Hepatocyte (in vitro differentiated cells): ENCODE results near the gene AGAP1. TPM values are rescaled to one million over a fixed set of nuclear protein-coding genes. Genes with fewer than 3 reads are reported as not detected.
"Not testable (repeated sequence)": the region's sequence is repeated elsewhere in the genome, so short reads cannot be mapped to it uniquely, and the experiment has no call there.

Experiments used
- DNase-seq: peaks from one replicate; pipeline ENCODE4 v3.0.0-alpha.2; 2016; ENCODE audit warnings: low spot score
- H2AFZ ChIP-seq: fragments of 200-600 bp; sonication (generic); 2 replicates; pipeline ENCODE4 v1.6.0; 2016; ENCODE audit warnings: antibody characterized with exemption, mild to moderate bottlenecking
- H3K27ac ChIP-seq: fragments of 200-600 bp; sonication (generic); 2 replicates; pipeline ENCODE4 v1.5.1; 2016; ENCODE audit warnings: mild to moderate bottlenecking
- H3K27me3 ChIP-seq: fragments of 200-600 bp; sonication (generic); 2 replicates; pipeline ENCODE4 v1.6.1; 2016
- H3K36me3 ChIP-seq: fragments of 200-600 bp; sonication (generic); replicated peaks from 2 replicates; pipeline ENCODE4 v1.5.1; 2016; ENCODE audit warnings: low read depth; ENCODE audit not compliant: insufficient read depth
- H3K4me1 ChIP-seq: fragments of 200-600 bp; sonication (generic); 2 replicates; pipeline ENCODE4 v1.5.1; 2016; ENCODE audit warnings: mild to moderate bottlenecking, moderate library complexity; ENCODE audit not compliant: insufficient read depth
- H3K4me2 ChIP-seq: fragments of 200-600 bp; sonication (generic); 2 replicates; pipeline ENCODE4 v1.6.0; 2016
- H3K4me3 ChIP-seq: fragments of 200-600 bp; sonication (generic); 2 replicates; pipeline ENCODE4 v1.5.1; 2016; ENCODE audit warnings: mild to moderate bottlenecking
- H3K79me2 ChIP-seq: fragments of 200-600 bp; sonication (generic); 2 replicates; pipeline ENCODE4 v1.6.0; 2017; ENCODE audit warnings: mild to moderate bottlenecking
- H3K9me2 ChIP-seq: fragments of 200-600 bp; sonication (generic); replicated peaks from 2 replicates; pipeline ENCODE4 v1.6.0; 2017; ENCODE audit warnings: mild to moderate bottlenecking; ENCODE audit not compliant: insufficient read depth
- H3K9me3 ChIP-seq: fragments of 200-600 bp; sonication (generic); 2 replicates; pipeline ENCODE4 v1.5.1; 2016; ENCODE audit warnings: low read depth, mild to moderate bottlenecking
- H4K20me1 ChIP-seq: fragments of 200-600 bp; sonication (generic); 2 replicates; pipeline ENCODE4 v1.6.0; 2016; ENCODE audit warnings: mild to moderate bottlenecking; ENCODE audit not compliant: insufficient read depth, poor library complexity, severe bottlenecking
- EZH2 ChIP-seq: fragments of 200-600 bp; sonication (generic); IDR thresholded peaks from 2 replicates; pipeline ENCODE4 v1.6.1; 2016; ENCODE audit warnings: antibody characterized with exemption, mild to moderate bottlenecking, borderline replicate concordance
- EZH2phosphoT487 ChIP-seq: fragments of 200-600 bp; sonication (generic); IDR thresholded peaks from one replicate; pipeline ENCODE4 v1.6.1; 2018; ENCODE audit warnings: antibody characterized with exemption, mild to moderate bottlenecking, low read depth, moderate library complexity; ENCODE audit not compliant: unreplicated experiment, severe bottlenecking
- WGBS: methylation state at CpG from one replicate; pipeline ENCODE4 v1.1.6; 2016; ENCODE audit warnings: low lambda C conversion rate; ENCODE audit errors: missing lambda C conversion rate; 5-methylcytosine and 5-hydroxymethylcytosine counted together
- polyA plus RNA-seq: library from polyadenylated mRNA; unstranded; fragments of >200 nt; fragmentation: Nextera tagmentation; extraction: Ambion mirVana; gene quantifications from 2 replicates; pipeline ENCODE4 v1.2.1, GENCODE V29; 2016
- total RNA-seq: library from RNA; depleted of rRNA; stranded (reverse); fragments of >200 nt; gene quantifications from 2 replicates; pipeline ENCODE4 v1.2.3, GENCODE V29; 2014
- TF ChIP-seq, protein P1 (sequence below): fragments of 200-600 bp; sonication (generic); IDR thresholded peaks from 2 replicates; pipeline ENCODE4 v1.5.1; 2016; ENCODE audit warnings: antibody characterized with exemption, mild to moderate bottlenecking; ENCODE audit not compliant: poor library complexity

AGAP1 gene
- total and polyA plus RNA-seq, 2 experiments from 2014 or later, result 12.1 to 20.0 TPM

DNA sequence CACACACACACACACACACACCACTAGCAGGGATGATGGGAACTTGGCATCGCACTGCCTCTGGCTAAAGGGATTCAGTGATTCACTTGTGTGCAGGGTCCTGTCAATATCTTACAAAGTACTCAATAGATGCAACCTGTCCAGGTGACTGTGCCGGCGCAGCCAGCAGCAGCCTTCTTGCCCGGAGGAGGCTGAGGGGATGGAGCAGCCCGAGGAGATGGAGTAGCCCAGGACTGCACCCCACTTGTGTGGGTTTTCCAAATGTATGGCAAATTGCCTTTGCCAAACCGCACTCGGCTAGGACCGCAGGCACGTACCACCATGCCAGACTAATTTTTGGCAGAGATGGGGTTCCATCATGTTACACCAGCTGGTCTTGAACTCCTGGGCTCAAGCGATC lies 643.2 kb downstream of the AGAP1 start:
- H3K4me1 ChIP-seq, result no peaks in the 10 kb centered on the region
- H4K20me1 ChIP-seq, result no peaks in the 10 kb centered on the region
- H3K9me3 ChIP-seq, result no peaks in the 10 kb centered on the region
- H3K4me3 ChIP-seq, result no peak overlapping the region
- TF ChIP-seq, protein P1, sequence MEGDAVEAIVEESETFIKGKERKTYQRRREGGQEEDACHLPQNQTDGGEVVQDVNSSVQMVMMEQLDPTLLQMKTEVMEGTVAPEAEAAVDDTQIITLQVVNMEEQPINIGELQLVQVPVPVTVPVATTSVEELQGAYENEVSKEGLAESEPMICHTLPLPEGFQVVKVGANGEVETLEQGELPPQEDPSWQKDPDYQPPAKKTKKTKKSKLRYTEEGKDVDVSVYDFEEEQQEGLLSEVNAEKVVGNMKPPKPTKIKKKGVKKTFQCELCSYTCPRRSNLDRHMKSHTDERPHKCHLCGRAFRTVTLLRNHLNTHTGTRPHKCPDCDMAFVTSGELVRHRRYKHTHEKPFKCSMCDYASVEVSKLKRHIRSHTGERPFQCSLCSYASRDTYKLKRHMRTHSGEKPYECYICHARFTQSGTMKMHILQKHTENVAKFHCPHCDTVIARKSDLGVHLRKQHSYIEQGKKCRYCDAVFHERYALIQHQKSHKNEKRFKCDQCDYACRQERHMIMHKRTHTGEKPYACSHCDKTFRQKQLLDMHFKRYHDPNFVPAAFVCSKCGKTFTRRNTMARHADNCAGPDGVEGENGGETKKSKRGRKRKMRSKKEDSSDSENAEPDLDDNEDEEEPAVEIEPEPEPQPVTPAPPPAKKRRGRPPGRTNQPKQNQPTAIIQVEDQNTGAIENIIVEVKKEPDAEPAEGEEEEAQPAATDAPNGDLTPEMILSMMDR, result no peak
- TF ChIP-seq EZH2phosphoT487, result no peak
- no peak for TF ChIP-seq EZH2
- no peaks in the 10 kb centered on the region for H3K27me3 ChIP-seq
- H2AFZ ChIP-seq, result no peak overlapping the region
- H3K36me3 ChIP-seq, result no peaks in the 10 kb centered on the region
- WGBS, result 97% methylated on average over 10 of the region's 10 CpGs
- H3K79me2 ChIP-seq, result no peaks in the 10 kb centered on the region
- DNase-seq, result no peak
- H3K9me2 ChIP-seq, result no peaks in the 10 kb centered on the region
- no peak overlapping the region for H3K4me2 ChIP-seq
- H3K27ac ChIP-seq, result no peak overlapping the region

DNA sequence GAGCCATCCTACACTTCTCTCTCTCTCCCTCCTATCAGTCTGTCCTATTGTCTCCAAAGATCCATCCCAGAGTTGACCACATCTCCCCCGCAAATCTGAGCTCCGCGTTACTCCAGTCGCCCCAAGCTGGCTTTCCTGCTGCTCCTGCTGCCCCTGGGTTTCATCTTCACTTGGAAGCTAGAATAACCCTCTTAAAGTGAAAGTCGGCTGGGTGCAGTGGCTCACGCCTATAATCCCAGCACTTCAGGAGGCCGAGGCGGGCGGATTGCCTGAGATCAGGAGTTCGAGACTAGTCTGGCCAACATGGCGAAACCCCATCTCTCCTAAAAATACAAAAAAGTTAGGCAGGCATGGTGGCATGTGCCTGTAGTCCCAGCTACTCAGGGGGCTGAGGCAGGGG lies 647.8 kb downstream of the AGAP1 start:
- not testable (repeated sequence) for H3K4me2 ChIP-seq, H3K9me2 ChIP-seq, H3K9me3 ChIP-seq, H2AFZ ChIP-seq, H4K20me1 ChIP-seq, H3K4me1 ChIP-seq, H3K27ac ChIP-seq, DNase-seq, H3K4me3 ChIP-seq, H3K79me2 ChIP-seq, H3K36me3 ChIP-seq
- WGBS, result 90% methylated on average over 11 of the region's 11 CpGs
- H3K27me3 ChIP-seq, result peaks cover 13% of the 10 kb centered on the region

DNA sequence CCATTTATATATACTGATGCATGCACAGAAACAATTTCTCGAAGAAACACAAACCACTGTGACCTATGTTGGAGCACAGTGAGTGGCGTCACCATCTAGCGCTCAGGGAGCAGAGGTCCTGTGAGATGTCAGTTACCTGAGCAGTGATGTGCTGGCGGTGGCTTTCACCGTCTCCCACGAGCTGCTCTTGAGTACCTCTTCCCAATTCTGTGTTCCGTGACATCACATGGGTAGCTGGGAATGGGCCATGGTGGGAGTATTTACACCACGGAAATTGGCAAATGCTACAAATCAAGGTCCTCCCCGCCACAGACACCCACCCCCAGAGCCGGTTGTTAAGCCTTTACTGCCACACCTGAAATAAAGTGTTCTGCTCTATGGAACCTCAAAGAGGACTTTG lies 650.0 kb downstream of the AGAP1 start:
- Histone ChIP-seq H3K36me3 (no peaks in the 10 kb centered on the region), H3K79me2 (no peaks in the 10 kb centered on the region), H3K9me3 (no peaks in the 10 kb centered on the region), H3K4me3 (no peak overlapping the region), H3K4me1 (no peaks in the 10 kb centered on the region), H3K27me3 (peaks cover 13% of the 10 kb centered on the region), H3K27ac (no peak overlapping the region), H3K4me2 (no peak overlapping the region), H4K20me1 (no peaks in the 10 kb centered on the region), H2AFZ (no peak overlapping the region), H3K9me2 (no peaks in the 10 kb centered on the region)
- DNase-seq, result no peak
- WGBS, result 90% methylated on average over 10 of the region's 10 CpGs
- TF ChIP-seq, protein P1, result no peak
- no peak for TF ChIP-seq EZH2phosphoT487
- no peak for TF ChIP-seq EZH2

DNA sequence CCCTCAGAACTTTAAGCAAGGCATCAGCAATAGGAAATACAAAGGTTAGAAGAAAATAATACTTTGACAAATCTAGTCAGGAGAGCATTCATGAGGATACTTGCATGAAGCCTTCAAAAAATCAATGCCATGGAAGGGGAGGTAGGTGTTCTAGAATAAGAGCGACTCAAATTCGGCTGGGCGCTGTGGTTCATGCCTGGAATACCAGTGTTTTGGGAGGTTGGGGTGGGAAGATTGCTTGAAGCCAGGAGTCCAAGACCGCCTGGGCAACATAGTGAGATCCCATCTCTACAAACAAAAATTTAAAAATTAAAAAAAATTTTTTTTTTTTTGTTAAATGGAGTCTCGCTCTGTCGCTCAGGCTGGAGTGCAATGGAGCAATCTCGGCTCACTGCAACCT lies 652.6 kb downstream of the AGAP1 start:
- Histone ChIP-seq H3K27me3 (peaks cover 13% of the 10 kb centered on the region), H2AFZ (no peak overlapping the region), H3K4me3 (no peak overlapping the region), H3K27ac (no peak overlapping the region), H3K4me2 (no peak overlapping the region), H4K20me1 (no peaks in the 10 kb centered on the region), H3K9me3 (no peaks in the 10 kb centered on the region), H3K79me2 (no peaks in the 10 kb centered on the region), H3K9me2 (no peaks in the 10 kb centered on the region), H3K4me1 (no peaks in the 10 kb centered on the region), H3K36me3 (no peaks in the 10 kb centered on the region)
- TF ChIP-seq EZH2 (no peak), EZH2phosphoT487 (no peak)
- TF ChIP-seq, protein P1, result no peak
- no peak for DNase-seq
- 92% methylated on average over 7 of the region's 7 CpGs for WGBS
